Measurements from ENCODE around the gene CEACAM20.
"Not testable (repeated sequence)": the region's sequence is repeated elsewhere in the genome, so short reads cannot be mapped to it uniquely, and the experiment has no call there.

The CEACAM20 gene

GRCh38 chr19:44512326-44513298 lies 16.9 kb downstream of the CEACAM20 start:
- no peaks in the 10 kb centered on the region for H3K9me3 ChIP-seq (ENCODE audit: control insufficient read depth, low read length)
- no peaks in the 10 kb centered on the region for H3K4me1 ChIP-seq (ENCODE audit: control insufficient read depth, insufficient read depth, low read length)
- no peak overlapping the region for H3K9ac ChIP-seq (ENCODE audit: low read length)
- no peaks in the 10 kb centered on the region for H3K27me3 ChIP-seq (ENCODE audit: control insufficient read depth, insufficient read depth, low read length)
- H3K4me3 ChIP-seq (ENCODE audit: low read length), result no peak overlapping the region
- H3K36me3 ChIP-seq (ENCODE audit: control insufficient read depth, insufficient read depth, low read length), result no peaks in the 10 kb centered on the region

- no peaks in the 10 kb centered on the region for H3K36me3 ChIP-seq (ENCODE audit: control insufficient read depth, insufficient read depth, low read length)
- H3K9ac ChIP-seq (ENCODE audit: low read length), result no peak overlapping the region
- H3K4me1 ChIP-seq (ENCODE audit: control insufficient read depth, insufficient read depth, low read length), result no peaks in the 10 kb centered on the region
- no peak overlapping the region for H3K4me3 ChIP-seq (ENCODE audit: low read length)
- H3K9me3 ChIP-seq (ENCODE audit: control insufficient read depth, low read length), result no peaks in the 10 kb centered on the region
- H3K27me3 ChIP-seq (ENCODE audit: control insufficient read depth, insufficient read depth, low read length), result peaks cover 12% of the 10 kb centered on the region
Observed at GRCh38 chr19:44509478-44509877, 20.0 kb downstream of the CEACAM20 start.

- H3K9me3 ChIP-seq (ENCODE audit: control insufficient read depth, low read length), result peaks cover 12% of the 10 kb centered on the region
- H3K27me3 ChIP-seq (ENCODE audit: control insufficient read depth, insufficient read depth, low read length), result no peaks in the 10 kb centered on the region
- peaks cover 8% of the 10 kb centered on the region for H3K4me1 ChIP-seq (ENCODE audit: control insufficient read depth, insufficient read depth, low read length)
- H3K4me3 ChIP-seq (ENCODE audit: low read length), result peak within 1 kb of the TSS; percentile 99
- peak within 1 kb of the TSS; percentile 93 for H3K9ac ChIP-seq (ENCODE audit: low read length)
- H3K36me3 ChIP-seq (ENCODE audit: control insufficient read depth, insufficient read depth, low read length), result peaks cover 15% of the 10 kb centered on the region
Observed at GRCh38 chr19:44499962-44500949, 29.2 kb downstream of the CEACAM20 start, which contains the start of gene ZNF180. Gene ZNF180, minus strand, starts transcription at chr19:44500522. Its CDS starts 3,188 bp downstream, at chr19:44497334.

GRCh38 chr19:44499559-44499958 lies 29.9 kb downstream of the CEACAM20 start:
- Histone ChIP-seq H3K27me3 (ENCODE audit: control insufficient read depth, insufficient read depth, low read length) (no peaks in the 10 kb centered on the region), H3K4me1 (ENCODE audit: control insufficient read depth, insufficient read depth, low read length) (peaks cover 8% of the 10 kb centered on the region), H3K9me3 (ENCODE audit: control insufficient read depth, low read length) (peaks cover 14% of the 10 kb centered on the region), H3K9ac (ENCODE audit: low read length) (peak overlapping the region; percentile 93), H3K4me3 (ENCODE audit: low read length) (peak overlapping the region; percentile 99), H3K36me3 (ENCODE audit: control insufficient read depth, insufficient read depth, low read length) (peaks cover 15% of the 10 kb centered on the region)

- Histone ChIP-seq H3K36me3 (ENCODE audit: control insufficient read depth, insufficient read depth, low read length) (peaks cover 20% of the 10 kb centered on the region), H3K9ac (ENCODE audit: low read length) (no peak overlapping the region), H3K27me3 (ENCODE audit: control insufficient read depth, insufficient read depth, low read length) (no peaks in the 10 kb centered on the region), H3K4me1 (ENCODE audit: control insufficient read depth, insufficient read depth, low read length) (peaks cover 8% of the 10 kb centered on the region), H3K9me3 (ENCODE audit: control insufficient read depth, low read length) (peaks cover 17% of the 10 kb centered on the region), H3K4me3 (ENCODE audit: low read length) (peak overlapping the region; percentile 99)
Observed at GRCh38 chr19:44498988-44499387, 30.5 kb downstream of the CEACAM20 start.

- no peak overlapping the region for H3K9ac ChIP-seq (ENCODE audit: low read length)
- no peak overlapping the region for H3K4me3 ChIP-seq (ENCODE audit: low read length)
- peaks cover 28% of the 10 kb centered on the region for H3K36me3 ChIP-seq (ENCODE audit: control insufficient read depth, insufficient read depth, low read length)
- H3K27me3 ChIP-seq (ENCODE audit: control insufficient read depth, insufficient read depth, low read length), result no peaks in the 10 kb centered on the region
- peaks cover 35% of the 10 kb centered on the region for H3K9me3 ChIP-seq (ENCODE audit: control insufficient read depth, low read length)
- peaks cover 8% of the 10 kb centered on the region for H3K4me1 ChIP-seq (ENCODE audit: control insufficient read depth, insufficient read depth, low read length)
Observed at GRCh38 chr19:44496711-44497110, 32.8 kb downstream of the CEACAM20 start.

- peaks cover 23% of the 10 kb centered on the region for H3K36me3 ChIP-seq (ENCODE audit: control insufficient read depth, insufficient read depth, low read length)
- no peaks in the 10 kb centered on the region for H3K27me3 ChIP-seq (ENCODE audit: control insufficient read depth, insufficient read depth, low read length)
- H3K4me3 ChIP-seq (ENCODE audit: low read length), result no peak overlapping the region
- H3K4me1 ChIP-seq (ENCODE audit: control insufficient read depth, insufficient read depth, low read length), result no peaks in the 10 kb centered on the region
- no peak overlapping the region for H3K9ac ChIP-seq (ENCODE audit: low read length)
- peaks cover 75% of the 10 kb centered on the region for H3K9me3 ChIP-seq (ENCODE audit: control insufficient read depth, low read length)
Observed at GRCh38 chr19:44476559-44477408, 52.7 kb downstream of the CEACAM20 start.

GRCh38 chr19:44468730-44469129 lies 60.7 kb downstream of the CEACAM20 start:
- not testable (repeated sequence) for H3K27me3 ChIP-seq (ENCODE audit: control insufficient read depth, insufficient read depth, low read length); H3K4me3 ChIP-seq (ENCODE audit: low read length); H3K9me3 ChIP-seq (ENCODE audit: control insufficient read depth, low read length); H3K9ac ChIP-seq (ENCODE audit: low read length); H3K36me3 ChIP-seq (ENCODE audit: control insufficient read depth, insufficient read depth, low read length); H3K4me1 ChIP-seq (ENCODE audit: control insufficient read depth, insufficient read depth, low read length)

GRCh38 chr19:44462600-44463286 lies 66.7 kb downstream of the CEACAM20 start:
- H3K27me3 ChIP-seq (ENCODE audit: control insufficient read depth, insufficient read depth, low read length); H3K4me3 ChIP-seq (ENCODE audit: low read length); H3K9me3 ChIP-seq (ENCODE audit: control insufficient read depth, low read length); H3K4me1 ChIP-seq (ENCODE audit: control insufficient read depth, insufficient read depth, low read length); H3K36me3 ChIP-seq (ENCODE audit: control insufficient read depth, insufficient read depth, low read length); H3K9ac ChIP-seq (ENCODE audit: low read length): not testable (repeated sequence)
